Naive thymus-derived CD4-positive, alpha-beta T cell (primary cell): ENCODE data around the gene GPN1. TPM values are rescaled to one million over a fixed set of nuclear protein-coding genes. Genes with fewer than 3 reads are reported as not detected.

Source experiments
- ATAC-seq: fragments of 150-1000 bp; cut with Tn5 transposase; 2 replicates; pipeline ENCODE4 v1.10.0; 2021; ENCODE audit warnings: mild to moderate bottlenecking, moderate library complexity
- CTCF ChIA-PET: fragments of 350-600 bp; sonication (Branson Sonifier 250); formaldehyde crosslinking; loops from one replicate; lab custom pipeline; 2021; ENCODE audit warnings: antibody characterized with exemption; lab: Charles Lee
- POLR2A ChIA-PET: fragments of 350-600 bp; sonication (Branson Sonifier 250); formaldehyde crosslinking; loops from one replicate; lab custom pipeline; 2021; ENCODE audit warnings: antibody characterized with exemption, inconsistent platforms; lab: Charles Lee
- DNase-seq, 9 donors: peaks; one replicate each; pipeline versions ENCODE4 v3.0.0 to v3.0.0-alpha.2; 2020 to 2022; ENCODE audit warnings: mixed read lengths in 1 of 9
- H3K27ac ChIP-seq: one replicate; pipeline ENCODE4 v1.7.0; 2013; ENCODE audit warnings: mild to moderate bottlenecking, low read depth, low read length, moderate library complexity
- H3K27me3 ChIP-seq, 2 donors: one replicate each; pipeline ENCODE4 v1.7.0; 2013; ENCODE audit warnings: low read length in 2 of 2, mild to moderate bottlenecking in 2 of 2, moderate library complexity in 2 of 2; ENCODE audit not compliant: control insufficient read depth in 2 of 2, insufficient read depth in 2 of 2
- H3K36me3 ChIP-seq, 3 experiments: 1 replicate in 2 of 3; 2 replicates in 1 of 3; pipeline ENCODE4 v1.7.0; 2013; ENCODE audit warnings: low read length in 3 of 3, mild to moderate bottlenecking in 3 of 3, moderate library complexity in 1 of 3; ENCODE audit not compliant: insufficient read depth in 3 of 3, control insufficient read depth in 2 of 3
- H3K4me1 ChIP-seq, 2 donors: one replicate each; pipeline ENCODE4 v1.7.0; 2013; ENCODE audit warnings: low read length in 2 of 2, mild to moderate bottlenecking in 2 of 2, moderate library complexity in 1 of 2; ENCODE audit not compliant: control insufficient read depth in 2 of 2, insufficient read depth in 2 of 2
- H3K4me3 ChIP-seq: 2 replicates; pipeline ENCODE4 v1.7.0; 2013; ENCODE audit warnings: mild to moderate bottlenecking, low read length
- H3K9me3 ChIP-seq, 3 experiments: 1 replicate in 2 of 3; 2 replicates in 1 of 3; pipeline ENCODE4 v1.7.0; 2013; ENCODE audit warnings: low read length in 3 of 3; ENCODE audit not compliant: control insufficient read depth in 2 of 3
- H3K27ac Mint-ChIP-seq, 9 donors: one replicate each; pipeline ENCODE4 v1.8.0; 2020 to 2022; ENCODE audit warnings: mixed read lengths in 9 of 9, mild to moderate bottlenecking in 8 of 9, moderate library complexity in 5 of 9, inconsistent platforms in 2 of 9
- H3K27me3 Mint-ChIP-seq, 5 donors: one replicate each; pipeline ENCODE4 v1.8.0; 2021 to 2022; ENCODE audit warnings: mixed read lengths in 5 of 5, mild to moderate bottlenecking in 1 of 5
- H3K36me3 Mint-ChIP-seq, 5 donors: one replicate each; pipeline ENCODE4 v1.8.0; 2020 to 2022; ENCODE audit warnings: mixed read lengths in 5 of 5, mild to moderate bottlenecking in 3 of 5, inconsistent platforms in 1 of 5
- H3K4me1 Mint-ChIP-seq, 7 donors: one replicate each; pipeline ENCODE4 v1.8.0; 2020 to 2022; ENCODE audit warnings: mixed read lengths in 7 of 7, mild to moderate bottlenecking in 3 of 7, inconsistent platforms in 1 of 7
- H3K4me3 Mint-ChIP-seq, 10 donors: one replicate each; pipeline ENCODE4 v1.8.0; 2020 to 2022; ENCODE audit warnings: mild to moderate bottlenecking in 10 of 10, mixed read lengths in 10 of 10, moderate library complexity in 6 of 10, inconsistent platforms in 2 of 10
- H3K9me3 Mint-ChIP-seq, 11 donors: one replicate each; pipeline ENCODE4 v1.8.0; 2020 to 2022; ENCODE audit warnings: mixed read lengths in 11 of 11, mild to moderate bottlenecking in 4 of 11, inconsistent platforms in 1 of 11, moderate library complexity in 1 of 11
- intact Hi-C, 2 donors: fragments of 100-400 bp; cut with micrococcal nuclease; formaldehyde crosslinking; loops; one replicate each; pipeline ENCODE4 v1.15.1; 2023
- polyA plus RNA-seq, 2 donors: library from polyadenylated mRNA; unstranded; fragments of 300-500 nt; fragmentation: Illumina TruSeq; gene quantifications; one replicate each; pipeline ENCODE4 v1.2.3, GENCODE V29; 2021
- total RNA-seq, 6 experiments: library from RNA in 5 of 6; stranded (reverse) in 5 of 6; gene quantifications; 1 replicate in 5 of 6; 2 replicates in 1 of 6; pipeline ENCODE4 v1.2.3 and lab custom pipeline; 2021 to 2026

GPN1 gene
- total and polyA plus RNA-seq, 7 experiments from 2014 or later, result 27.8 to 73.6 (median 32.4) TPM

- intact Hi-C loops, result no loop called here
- Mint-ChIP-seq H3K36me3 (peaks cover 5 to 35% (median 15%) of the 10 kb centered on the region in 5 donors), H3K27ac (no peak overlapping the region), H3K9me3 (no peaks in the 10 kb centered on the region), H3K27me3 (no peaks in the 10 kb centered on the region), H3K4me1 (peaks cover 0 to 8% (median 0%) of the 10 kb centered on the region in 7 donors), H3K4me3 (no peak overlapping the region)
- POLR2A ChIA-PET, result no interaction called here
- Histone ChIP-seq H3K27ac (no peak overlapping the region), H3K9me3 (no peaks in the 10 kb centered on the region), H3K27me3 (no peaks in the 10 kb centered on the region), H3K4me3 (no peak overlapping the region), H3K4me1 (no peaks in the 10 kb centered on the region), H3K36me3 (peaks cover 0 to 15% (median 5%) of the 10 kb centered on the region in 3 experiments)
- no peak for ATAC-seq
- DNase-seq, result no peak
- CTCF ChIA-PET, result interaction anchor here (0.6 to 2.1 kb wide), 2 partner anchors 14 to 756 kb away, joined by 3 to 6 read pairs; no protein-coding TSS in a partner anchor
These were observed 68.8 kb downstream of the GPN1 start for GRCh38 chr2:27697660-27698059.

Other genes with a start within 250 kb of the GPN1 start
- 10 to 100 TPM; 15.6 to 23.2 (median 19.2) TPM for gene ZNF513, start 248.3 kb upstream of the GPN1 start, total RNA-seq
- 1 to 10 TPM; 2.6 to 8.1 TPM for gene ZNF513, start 248.3 kb upstream of the GPN1 start, polyA plus RNA-seq
- 100 to 1,000 TPM in 1 of 5 experiments, 10 to 100 TPM in 4; 39.5 to 101 (median 45.1) TPM for gene PPM1G, start 219.5 kb upstream of the GPN1 start, total RNA-seq
- gene PPM1G, start 219.5 kb upstream of the GPN1 start, polyA plus RNA-seq, result 100 to 1,000 TPM in 1 of 2 donors, 10 to 100 TPM in 1; 74.4 to 107 TPM
- 100 to 1,000 TPM in 4 of 5 experiments, 10 to 100 TPM in 1; 94.4 to 181 (median 121) TPM for gene NRBP1, start 200.4 kb upstream of the GPN1 start, total RNA-seq
- 100 to 1,000 TPM in 1 of 2 donors, 10 to 100 TPM in 1; 70.0 to 124 TPM for gene NRBP1, start 200.4 kb upstream of the GPN1 start, polyA plus RNA-seq
- gene KRTCAP3, start 186.7 kb upstream of the GPN1 start, total RNA-seq, result 10 to 100 TPM in 3 of 5 experiments, 1 to 10 TPM in 2; 5.7 to 27.1 (median 11.5) TPM
- 1 to 10 TPM in 1 of 2 donors, under 1 TPM in 1; 0.39 to 2.6 TPM for gene KRTCAP3, start 186.7 kb upstream of the GPN1 start, polyA plus RNA-seq
- 10 to 100 TPM; 12.3 to 35.8 (median 22.2) TPM for gene IFT172, start 139.3 kb upstream of the GPN1 start, total RNA-seq
- gene IFT172, start 139.3 kb upstream of the GPN1 start, polyA plus RNA-seq, result 1 to 10 TPM; 1.4 to 4.6 TPM
- gene FNDC4, start 133.8 kb upstream of the GPN1 start, total RNA-seq, result not detected
- not detected for gene FNDC4, start 133.8 kb upstream of the GPN1 start, polyA plus RNA-seq
- not detected for gene GCKR, start 132.2 kb upstream of the GPN1 start, total RNA-seq
- not detected for gene GCKR, start 132.2 kb upstream of the GPN1 start, polyA plus RNA-seq
- 10 to 100 TPM; 26.6 to 64.6 (median 50.1) TPM for gene ZNF512, start 46.0 kb upstream of the GPN1 start, total RNA-seq
- 10 to 100 TPM; 43.4 to 48.6 TPM for gene ZNF512, start 46.0 kb upstream of the GPN1 start, polyA plus RNA-seq
- 1 to 10 TPM in 4 of 5 experiments, under 1 TPM in 1; 0.61 to 2.7 (median 1.9) TPM for gene CCDC121, start within 50 bp of the GPN1 start, total RNA-seq
- 1 to 10 TPM; 1.7 to 2.1 TPM for gene CCDC121, start within 50 bp of the GPN1 start, polyA plus RNA-seq
- gene SUPT7L, start 34.6 kb downstream of the GPN1 start, total RNA-seq, result 10 to 100 TPM; 37.9 to 58.6 (median 46.5) TPM
- 10 to 100 TPM; 19.0 to 20.7 TPM for gene SUPT7L, start 34.6 kb downstream of the GPN1 start, polyA plus RNA-seq
- 10 to 100 TPM; 14.7 to 27.0 (median 23.2) TPM for gene SLC4A1AP, start 34.8 kb downstream of the GPN1 start, total RNA-seq
- 10 to 100 TPM; 28.7 to 37.6 TPM for gene SLC4A1AP, start 34.8 kb downstream of the GPN1 start, polyA plus RNA-seq
- 10 to 100 TPM; 27.3 to 39.4 (median 35.1) TPM for gene MRPL33, start 142.7 kb downstream of the GPN1 start, total RNA-seq
- 100 to 1,000 TPM; 201 to 233 TPM for gene MRPL33, start 142.7 kb downstream of the GPN1 start, polyA plus RNA-seq